Endothelial cell of umbilical vein (primary cell): ENCODE measurements around the gene FCN1. TPM values are rescaled to one million over a fixed set of nuclear protein-coding genes. Genes with fewer than 3 reads are reported as not detected.

Source experiments
- BruUV-seq: library from RNA; stranded (reverse); fragments of 400-500 nt; replicated peaks from 2 replicates; lab custom pipeline; 2021; lab: Mats Ljungman, UMichigan
- CTCF ChIA-PET: fragments of 300-600, 350-600 bp; sonication (Branson Sonifier 250); formaldehyde crosslinking; loops from one replicate; lab custom pipeline; 2021; ENCODE audit warnings: antibody characterized with exemption, inconsistent platforms; lab: Charles Lee
- POLR2A ChIA-PET: fragments of 300-600, 350-600 bp; sonication (Branson Sonifier 250); formaldehyde crosslinking; loops from one replicate; lab custom pipeline; 2021; ENCODE audit warnings: antibody characterized with exemption, inconsistent platforms; lab: Charles Lee
- DNase-seq: peaks from one replicate; pipeline ENCODE4 v3.0.0-alpha.2; 2011; ENCODE audit warnings: low read depth, low spot score
- FAIRE-seq: peaks from 2 replicates; lab custom pipeline; 2011; peaks lifted over from hg19 to GRCh38; lab: Jason Lieb, UNC
- H2AFZ ChIP-seq: 2 replicates; pipeline ENCODE4 v1.6.0; 2012; ENCODE audit warnings: low read depth, low read length, control low read depth, inconsistent platforms
- H3K27ac ChIP-seq: 2 replicates; pipeline ENCODE4 v1.5.1; 2011; ENCODE audit warnings: low read depth, mild to moderate bottlenecking, control low read depth, low read length, moderate library complexity; ENCODE audit not compliant: insufficient read depth
- H3K27me3 ChIP-seq, 2 experiments: 2 replicates each; pipeline versions ENCODE4 v1.6.0 to v1.6.1; 2011; ENCODE audit warnings: low read length in 2 of 2, mixed read lengths in 1 of 2; ENCODE audit not compliant: control insufficient read depth in 2 of 2, insufficient read depth in 2 of 2
- H3K36me3 ChIP-seq, 2 experiments: 2 replicates in 1 of 2; 3 replicates in 1 of 2; pipeline ENCODE4 v1.5.1; 2011; ENCODE audit warnings: low read length in 2 of 2, mild to moderate bottlenecking in 1 of 2, moderate library complexity in 1 of 2; ENCODE audit not compliant: control insufficient read depth in 2 of 2, insufficient read depth in 2 of 2; ENCODE audit errors: extremely low read depth in 1 of 2
- H3K4me1 ChIP-seq: 3 replicates; pipeline ENCODE4 v1.5.1; 2011; ENCODE audit warnings: mild to moderate bottlenecking, low read length; ENCODE audit not compliant: control insufficient read depth, insufficient read depth; ENCODE audit errors: extremely low read depth
- H3K4me2 ChIP-seq: 2 replicates; pipeline ENCODE4 v1.6.1; 2011; ENCODE audit warnings: low read length, control low read depth, mixed read lengths; ENCODE audit not compliant: insufficient read depth
- H3K4me3 ChIP-seq, 3 experiments: fragments of 200-600 bp in 1 of 3; sonication (generic), shearing (Covaris generic) in 1 of 3; replicated peaks in 1 of 3; 2 replicates each; pipeline ENCODE4 v1.5.1; 2011 to 2016; ENCODE audit warnings: control low read depth in 3 of 3, low read length in 3 of 3, mild to moderate bottlenecking in 2 of 3, inconsistent platforms in 1 of 3, low read depth in 1 of 3, moderate library complexity in 1 of 3; ENCODE audit not compliant: insufficient read depth in 1 of 3
- H3K79me2 ChIP-seq: 2 replicates; pipeline ENCODE4 v1.6.0; 2012; ENCODE audit warnings: low read length, inconsistent platforms; ENCODE audit not compliant: control insufficient read depth, insufficient read depth
- H3K9ac ChIP-seq: replicated peaks from 2 replicates; pipeline ENCODE3; 2011; ENCODE audit warnings: low read length, control low read depth; ENCODE audit not compliant: insufficient read depth; ENCODE audit errors: extremely low read depth
- H3K9me1 ChIP-seq: replicated peaks from 3 replicates; pipeline ENCODE4 v1.6.0; 2011; ENCODE audit warnings: mild to moderate bottlenecking, low read length; ENCODE audit not compliant: control insufficient read depth, insufficient read depth; ENCODE audit errors: extremely low read depth
- H3K9me3 ChIP-seq: replicated peaks from 2 replicates; pipeline ENCODE4 v1.5.1; 2012; ENCODE audit warnings: low read length, inconsistent platforms; ENCODE audit not compliant: control insufficient read depth, insufficient read depth
- H4K20me1 ChIP-seq: replicated peaks from 2 replicates; pipeline ENCODE3; 2011; ENCODE audit warnings: mild to moderate bottlenecking, low read length; ENCODE audit not compliant: control insufficient read depth, insufficient read depth; ENCODE audit errors: extremely low read depth
- CTCF ChIP-seq, 2 donors: IDR thresholded peaks; 1 replicate in 1 of 2; 2 replicates in 1 of 2; pipeline ENCODE4 v1.5.1; 2011; ENCODE audit warnings: low read length in 2 of 2, mild to moderate bottlenecking in 2 of 2, moderate library complexity in 2 of 2, control low read depth in 1 of 2, inconsistent platforms in 1 of 2, low read depth in 1 of 2; ENCODE audit not compliant: insufficient read depth in 1 of 2; ENCODE audit errors: extremely low read depth in 1 of 2
- EZH2 ChIP-seq: IDR thresholded peaks from 2 replicates; pipeline ENCODE4 v1.6.1; 2012; ENCODE audit warnings: borderline replicate concordance, low read depth, mild to moderate bottlenecking, moderate library complexity, low read length, inconsistent platforms; ENCODE audit not compliant: severe bottlenecking
- FOS ChIP-seq: IDR thresholded peaks from 2 replicates; pipeline ENCODE4 v1.6.1; 2011; ENCODE audit warnings: mild to moderate bottlenecking, low read length, moderate library complexity, borderline replicate concordance; ENCODE audit not compliant: insufficient read depth
- GATA2 ChIP-seq: IDR thresholded peaks from 2 replicates; pipeline ENCODE4 v1.7.0; 2011; ENCODE audit warnings: low read depth, mild to moderate bottlenecking, moderate library complexity, mixed read lengths, low read length; ENCODE audit not compliant: insufficient read length, insufficient read depth
- JUN ChIP-seq: IDR thresholded peaks from 2 replicates; pipeline ENCODE4 v1.6.1; 2011; ENCODE audit warnings: borderline replicate concordance, low read depth; ENCODE audit not compliant: insufficient read length, insufficient read depth
- MYC ChIP-seq: IDR thresholded peaks from one replicate; pipeline ENCODE4 v1.6.1; 2011; ENCODE audit warnings: mild to moderate bottlenecking, low read depth, low read length
- POLR2A ChIP-seq: IDR thresholded peaks from 2 replicates; pipeline ENCODE4 v1.6.1; 2012; ENCODE audit warnings: low read depth, mild to moderate bottlenecking, control low read depth, low read length
- POLR2AphosphoS5 ChIP-seq: IDR thresholded peaks from 2 replicates; pipeline ENCODE4 v1.6.1; 2012; ENCODE audit warnings: low read depth, mild to moderate bottlenecking, control low read depth, low read length, moderate library complexity; ENCODE audit not compliant: insufficient read depth
- dilution Hi-C: fragments of 300-500 bp; cut with MboI; formaldehyde crosslinking; loops from one replicate; pipeline ENCODE4 v1.15.0; 2019; ENCODE audit warnings: low sequenced_read_pairs; ENCODE audit not compliant: extremely low pct_ligation_motif_present
- intact Hi-C: fragments of 100-400 bp; cut with micrococcal nuclease; formaldehyde crosslinking; loops from one replicate; pipeline ENCODE4 v1.10.0; 2022
- polyA plus RNA-seq, 4 experiments: library from polyadenylated mRNA; depleted of rRNA in 3 of 4; stranded (reverse) in 3 of 4; unstranded in 1 of 4; fragments of >200 nt; gene quantifications; 2 replicates each; pipeline versions ENCODE4 v1.2.1 to v1.2.3, GENCODE V29; 2011 to 2012; ENCODE audit warnings: missing spikeins in 1 of 4
- total RNA-seq: library from RNA; stranded (reverse); gene quantifications from 2 replicates; pipeline ENCODE4 v1.2.3, GENCODE V29; 2021
- TF ChIP-seq, protein P1 (sequence below): IDR thresholded peaks from 2 replicates; pipeline ENCODE4 v1.6.1; 2011; ENCODE audit not compliant: insufficient read depth, insufficient read length

Gene FCN1
- total and polyA plus RNA-seq, 2 donors (not counting 3 experiments of a cell fraction or from before 2014, with no cell fraction given) = not detected

- Histone ChIP-seq H3K27me3 (no peaks in the 10 kb centered on the region), H3K4me3 (no peak overlapping the region), H2AFZ (no peak overlapping the region), H3K36me3 (no peaks in the 10 kb centered on the region), H3K9ac (no peak overlapping the region), H3K27ac (no peak overlapping the region), H3K9me3 (no peaks in the 10 kb centered on the region), H3K9me1 (no peaks in the 10 kb centered on the region), H3K4me2 (no peak overlapping the region), H3K79me2 (no peaks in the 10 kb centered on the region), H4K20me1 (no peaks in the 10 kb centered on the region), H3K4me1 (no peaks in the 10 kb centered on the region)
- no TSS peak for BruUV-seq
- dilution Hi-C loops (no loop called here), intact Hi-C loops (no loop called here)
- DNase-seq (peak; percentile 8), FAIRE-seq (no peak)
- CTCF ChIA-PET = interaction anchor here (0.6 kb wide), 1 partner anchor 540 kb away, joined by 4 read pairs; no protein-coding TSS in a partner anchor
- POLR2A ChIA-PET = no interaction called here
- TF ChIP-seq FOS (no peak), POLR2A (no peak), GATA2 (no peak), CTCF (IDR thresholded peaks at IDR 0.05; ENCODE audit: extremely low read depth in 1 of 2, insufficient read depth in 1 of 2, low read depth in 1 of 2, low read length in 2 of 2) (no peak), EZH2 (no peak), POLR2AphosphoS5 (no peak), JUN (no peak), MYC (no peak)
- TF ChIP-seq, protein P1, sequence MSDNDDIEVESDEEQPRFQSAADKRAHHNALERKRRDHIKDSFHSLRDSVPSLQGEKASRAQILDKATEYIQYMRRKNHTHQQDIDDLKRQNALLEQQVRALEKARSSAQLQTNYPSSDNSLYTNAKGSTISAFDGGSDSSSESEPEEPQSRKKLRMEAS = no peak
These were observed 45.9 kb downstream of the FCN1 start for GRCh38 chr9:134871697-134872340.
